K562 treated with DMSO at 1 percent for 4 hours (cell line): Measurements from ENCODE around the gene SPAST. TPM values are rescaled to one million over a fixed set of nuclear protein-coding genes. Genes with fewer than 3 reads are reported as not detected.

ENCODE experiments used
- total RNA-seq: library from RNA; unstranded; fragments of 300-600 nt; gene quantifications from 2 replicates; pipeline ENCODE4 v1.2.3, GENCODE V29; 2022; ENCODE audit not compliant: insufficient read depth

SPAST gene
- 6.2 and 12.6 TPM in 2 replicates for total RNA-seq

DNA sequence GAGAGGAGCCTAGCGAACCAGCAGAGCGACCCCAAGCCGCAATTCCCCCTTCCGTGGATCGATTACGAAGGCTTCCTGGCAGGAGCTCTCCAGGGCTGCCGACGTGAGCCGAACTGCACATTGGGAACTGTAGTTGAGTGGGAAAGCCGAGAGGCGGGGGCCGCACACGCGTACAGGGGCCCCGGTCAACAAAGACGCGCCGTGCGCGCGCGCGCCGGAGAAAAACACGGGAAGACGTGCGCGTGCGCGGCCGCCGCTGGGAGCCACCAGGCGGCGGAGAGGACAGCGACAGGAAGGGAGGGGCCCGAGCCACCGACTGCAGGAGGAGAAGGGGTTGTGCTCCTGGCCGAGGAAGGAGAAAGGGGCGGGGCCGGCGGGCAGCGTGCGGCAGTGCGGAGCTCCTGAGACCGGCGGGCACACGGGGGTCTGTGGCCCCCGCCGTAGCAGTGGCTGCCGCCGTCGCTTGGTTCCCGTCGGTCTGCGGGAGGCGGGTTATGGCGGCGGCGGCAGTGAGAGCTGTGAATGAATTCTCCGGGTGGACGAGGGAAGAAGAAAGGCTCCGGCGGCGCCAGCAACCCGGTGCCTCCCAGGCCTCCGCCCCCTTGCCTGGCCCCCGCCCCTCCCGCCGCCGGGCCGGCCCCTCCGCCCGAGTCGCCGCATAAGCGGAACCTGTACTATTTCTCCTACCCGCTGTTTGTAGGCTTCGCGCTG, at the start of gene SPAST:
SPAST (plus strand) TSS at position 247 of the 711 bp plus-strand sequence; CDS start at position 523, 276 bp downstream.

GRCh38 chr2:32039447-32040219, 23.7 kb upstream of the SPAST start, which contains the start of gene DPY30:
Gene DPY30 (minus strand): TSS chr2:32039805. CDS start chr2:32039456, 349 bp downstream.

Other genes with a start within 250 kb of the SPAST start
- 18.8 and 24.5 TPM in 2 replicates for gene MEMO1, start 52.5 kb upstream of the SPAST start, total RNA-seq
- gene DPY30, start 23.8 kb upstream of the SPAST start, total RNA-seq = 76.3 and 77.2 TPM in 2 replicates
- gene SLC30A6, start 102.3 kb downstream of the SPAST start, total RNA-seq = 12.5 and 14.8 TPM in 2 replicates
- gene NLRC4, start 201.3 kb downstream of the SPAST start, total RNA-seq = 0.23 and 1.3 TPM in 2 replicates
- 6.4 and 9.7 TPM in 2 replicates for gene YIPF4, start 214.3 kb downstream of the SPAST start, total RNA-seq